GM13977 (cell line): ENCODE results near the gene IGF1.

Experiments used
- DNase-seq: peaks from one replicate; pipeline ENCODE4 v3.0.0; 2012; ENCODE audit warnings: low spot score
- CTCF ChIP-seq: IDR thresholded peaks from 2 replicates; pipeline ENCODE4 v1.5.1; 2012; ENCODE audit warnings: mild to moderate bottlenecking, control low read depth; ENCODE audit not compliant: insufficient read depth; ENCODE audit errors: extremely low read depth, missing control alignments
- in situ Hi-C: fragments of 300-500 bp; cut with MboI; formaldehyde crosslinking; loops from one replicate; pipeline ENCODE4 v1.12.0; 2022; ENCODE audit warnings: low sequenced_read_pairs, low pct_unique_long_range_greater_than_20kb, mixed read lengths, inconsistent platforms; ENCODE audit not compliant: unreplicated experiment

The IGF1 gene

GRCh38 chr12:102503056-102503681 is 22.8 kb upstream of the IGF1 start:
- TF ChIP-seq CTCF = no peak
- DNase-seq = no peak
- in situ Hi-C loops = no loop called here

GRCh38 chr12:102501773-102502172 is 21.4 kb upstream of the IGF1 start:
- no peak for DNase-seq
- in situ Hi-C loops = no loop called here
- no peak for TF ChIP-seq CTCF

GRCh38 chr12:102498471-102498870 is 18.1 kb upstream of the IGF1 start:
- in situ Hi-C loops = no loop called here
- no peak for DNase-seq
- TF ChIP-seq CTCF = no peak

- no peak for DNase-seq
- TF ChIP-seq CTCF = no peak
- in situ Hi-C loops = no loop called here
Observed at GRCh38 chr12:102497743-102498142, 17.4 kb upstream of the IGF1 start.

- no peak for DNase-seq
- no peak for TF ChIP-seq CTCF
- in situ Hi-C loops = no loop called here
Observed at GRCh38 chr12:102496591-102496990, 16.2 kb upstream of the IGF1 start.

- in situ Hi-C loops = loop anchor here (10.0 kb wide), 1 partner anchor 552 kb away; no protein-coding TSS in a partner anchor
- TF ChIP-seq CTCF = no peak
- DNase-seq = no peak
Observed at GRCh38 chr12:102487226-102487625, 6.9 kb upstream of the IGF1 start.
